ENCODE data around the gene FAM83D. TPM values are rescaled to one million over a fixed set of nuclear protein-coding genes. Genes with fewer than 3 reads are reported as not detected.

FAM83D gene, protein sequence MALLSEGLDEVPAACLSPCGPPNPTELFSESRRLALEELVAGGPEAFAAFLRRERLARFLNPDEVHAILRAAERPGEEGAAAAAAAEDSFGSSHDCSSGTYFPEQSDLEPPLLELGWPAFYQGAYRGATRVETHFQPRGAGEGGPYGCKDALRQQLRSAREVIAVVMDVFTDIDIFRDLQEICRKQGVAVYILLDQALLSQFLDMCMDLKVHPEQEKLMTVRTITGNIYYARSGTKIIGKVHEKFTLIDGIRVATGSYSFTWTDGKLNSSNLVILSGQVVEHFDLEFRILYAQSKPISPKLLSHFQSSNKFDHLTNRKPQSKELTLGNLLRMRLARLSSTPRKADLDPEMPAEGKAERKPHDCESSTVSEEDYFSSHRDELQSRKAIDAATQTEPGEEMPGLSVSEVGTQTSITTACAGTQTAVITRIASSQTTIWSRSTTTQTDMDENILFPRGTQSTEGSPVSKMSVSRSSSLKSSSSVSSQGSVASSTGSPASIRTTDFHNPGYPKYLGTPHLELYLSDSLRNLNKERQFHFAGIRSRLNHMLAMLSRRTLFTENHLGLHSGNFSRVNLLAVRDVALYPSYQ
- total RNA-seq, result 0.77 TPM
- long read RNA-seq, partial matches to known transcripts, result 0 of 4 reads
- long read RNA-seq, other reads (novel, unspliced or antisense), result 1 of 4 reads

GRCh38 chr20:38926142-38926933 lies at the start of gene FAM83D:
Gene FAM83D (plus strand): TSS chr20:38926417. CDS start chr20:38926443, 26 bp downstream.
- H3K36me3 ChIP-seq, result no peaks in the 10 kb centered on the region
- TF ChIP-seq, protein P1, sequence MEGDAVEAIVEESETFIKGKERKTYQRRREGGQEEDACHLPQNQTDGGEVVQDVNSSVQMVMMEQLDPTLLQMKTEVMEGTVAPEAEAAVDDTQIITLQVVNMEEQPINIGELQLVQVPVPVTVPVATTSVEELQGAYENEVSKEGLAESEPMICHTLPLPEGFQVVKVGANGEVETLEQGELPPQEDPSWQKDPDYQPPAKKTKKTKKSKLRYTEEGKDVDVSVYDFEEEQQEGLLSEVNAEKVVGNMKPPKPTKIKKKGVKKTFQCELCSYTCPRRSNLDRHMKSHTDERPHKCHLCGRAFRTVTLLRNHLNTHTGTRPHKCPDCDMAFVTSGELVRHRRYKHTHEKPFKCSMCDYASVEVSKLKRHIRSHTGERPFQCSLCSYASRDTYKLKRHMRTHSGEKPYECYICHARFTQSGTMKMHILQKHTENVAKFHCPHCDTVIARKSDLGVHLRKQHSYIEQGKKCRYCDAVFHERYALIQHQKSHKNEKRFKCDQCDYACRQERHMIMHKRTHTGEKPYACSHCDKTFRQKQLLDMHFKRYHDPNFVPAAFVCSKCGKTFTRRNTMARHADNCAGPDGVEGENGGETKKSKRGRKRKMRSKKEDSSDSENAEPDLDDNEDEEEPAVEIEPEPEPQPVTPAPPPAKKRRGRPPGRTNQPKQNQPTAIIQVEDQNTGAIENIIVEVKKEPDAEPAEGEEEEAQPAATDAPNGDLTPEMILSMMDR (IDR thresholded peaks at IDR 0.05; ENCODE audit: borderline replicate concordance), result peak; percentile 7
- H3K9me3 ChIP-seq (replicated peaks), result no peaks in the 10 kb centered on the region
- peaks cover 22% of the 10 kb centered on the region for H3K4me1 ChIP-seq
- peak within 1 kb of the TSS; percentile 71 for H3K4me3 ChIP-seq
- DNase-seq, result peak; percentile 93
- H3K27me3 ChIP-seq (ENCODE audit: low read depth), result peaks cover under 1% of the 10 kb centered on the region
- intact Hi-C loops (cut with micrococcal nuclease), result loop anchor here (10.0 kb wide), 1 partner anchor 118 kb away; no protein-coding TSS in a partner anchor
- peak within 1 kb of the TSS; percentile 9 for H3K27ac ChIP-seq (replicated peaks)

- H3K4me1 ChIP-seq, result peaks cover 53% of the 10 kb centered on the region
- no peak overlapping the region for H3K27ac ChIP-seq (replicated peaks)
- no peak for DNase-seq
- H3K4me3 ChIP-seq, result no peak overlapping the region
- H3K36me3 ChIP-seq, result no peaks in the 10 kb centered on the region
- no peaks in the 10 kb centered on the region for H3K9me3 ChIP-seq (replicated peaks)
- intact Hi-C loops (cut with micrococcal nuclease), result loop anchor here (10.0 kb wide), 1 partner anchor 73 kb away; the partner anchor contains the start of gene PPP1R16B
- peaks cover 65% of the 10 kb centered on the region for H3K27me3 ChIP-seq (ENCODE audit: low read depth)
- TF ChIP-seq, protein P1 (IDR thresholded peaks at IDR 0.05; ENCODE audit: borderline replicate concordance), result no peak
Measured at GRCh38 chr20:38877483-38877882, 48.7 kb upstream of the FAM83D start.

DNA sequence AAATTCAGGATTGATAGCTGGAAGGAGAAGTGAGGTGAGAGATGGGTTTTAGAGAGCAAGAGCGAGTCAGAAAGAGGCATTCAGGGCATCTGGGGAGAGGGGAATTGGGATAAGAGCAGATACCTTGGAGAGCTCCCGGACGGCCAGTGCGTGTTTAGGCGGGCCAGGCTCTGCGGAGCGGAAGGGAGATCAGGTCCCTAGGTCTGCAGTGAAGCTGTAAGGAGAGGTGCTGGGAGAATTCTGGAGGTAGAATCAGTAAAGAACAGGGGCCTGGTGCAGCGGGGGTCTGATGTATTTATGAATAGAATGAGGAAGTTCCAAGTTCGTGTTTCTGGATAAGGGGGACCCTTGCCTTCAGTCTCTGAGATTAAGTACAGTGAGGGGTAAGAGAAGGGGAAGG lies 47.4 kb upstream of the FAM83D start:
- Histone ChIP-seq H3K27me3 (ENCODE audit: low read depth) (peaks cover 60% of the 10 kb centered on the region), H3K4me3 (no peak overlapping the region), H3K9me3 (replicated peaks) (no peaks in the 10 kb centered on the region), H3K27ac (replicated peaks) (no peak overlapping the region), H3K4me1 (peaks cover 63% of the 10 kb centered on the region), H3K36me3 (no peaks in the 10 kb centered on the region)
- intact Hi-C loops (cut with micrococcal nuclease), result loop anchor here (10.0 kb wide), 1 partner anchor 74 kb away; the partner anchor contains the start of gene PPP1R16B
- DNase-seq, result no peak
- TF ChIP-seq, protein P1 (IDR thresholded peaks at IDR 0.05; ENCODE audit: borderline replicate concordance), result no peak

- Histone ChIP-seq H3K4me3 (no peak overlapping the region), H3K27ac (replicated peaks) (no peak overlapping the region), H3K36me3 (no peaks in the 10 kb centered on the region), H3K4me1 (peaks cover 52% of the 10 kb centered on the region), H3K27me3 (ENCODE audit: low read depth) (peaks cover 49% of the 10 kb centered on the region), H3K9me3 (replicated peaks) (no peaks in the 10 kb centered on the region)
- intact Hi-C loops (cut with micrococcal nuclease), result no loop called here
- TF ChIP-seq, protein P1 (IDR thresholded peaks at IDR 0.05; ENCODE audit: borderline replicate concordance), result no peak
- no peak for DNase-seq
Measured at GRCh38 chr20:38880952-38881735, 45.1 kb upstream of the FAM83D start.

Data from left ventricle myocardium inferior (tissue), 1 donor.